Omental fat pad (tissue), 4 donors: ENCODE results near the gene LITAF. TPM values are rescaled to one million over a fixed set of nuclear protein-coding genes. Genes with fewer than 3 reads are reported as not detected.

Experiments used
- ATAC-seq: fragments of 150-250 bp; one replicate; pipeline ENCODE4 v1.9.1; 2016; ENCODE audit warnings: mild to moderate bottlenecking, moderate library complexity; ENCODE audit not compliant: low FRiP score
- DNase-seq: peaks from one replicate; pipeline ENCODE4 v3.0.0-alpha.2; 2019; ENCODE audit warnings: low spot score
- total RNA-seq, 4 donors: library from RNA; depleted of rRNA; stranded (reverse); fragments of >200 nt; gene quantifications; one replicate each; pipeline ENCODE4 v1.1.0, GENCODE V29; 2016
- TF ChIP-seq, protein P1 (sequence below), 3 donors: fragments of 450-650 bp; IDR thresholded peaks; one replicate each; pipeline ENCODE4 v1.5.1; 2016 to 2017; ENCODE audit warnings: antibody characterized with exemption in 3 of 3, mild to moderate bottlenecking in 3 of 3, moderate library complexity in 2 of 3

Gene LITAF
- total RNA-seq, 4 donors from 2014 or later, result 69.8 to 196 (median 103) TPM

DNA sequence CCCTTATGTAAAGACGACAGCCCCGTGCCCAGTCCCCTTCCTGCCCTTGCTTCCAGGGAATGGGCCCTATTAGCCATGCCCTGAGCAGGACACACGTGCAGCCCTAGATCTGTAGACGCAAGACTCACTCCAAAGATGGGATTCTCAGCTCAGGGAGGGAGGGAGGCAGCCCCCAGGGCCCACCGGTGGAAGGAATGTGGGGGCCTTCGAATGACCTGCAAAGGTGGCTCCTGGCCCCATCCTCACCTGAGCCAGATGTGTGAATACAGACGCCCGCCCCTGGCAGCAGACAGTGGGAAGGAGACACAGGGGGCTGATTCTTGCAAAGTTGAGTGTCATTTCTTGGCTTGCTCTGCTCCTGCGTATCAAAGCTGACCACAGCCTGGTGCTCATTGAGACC, 47.8 kb downstream of the LITAF start:
- ATAC-seq, result no peak
- no peak for DNase-seq
- TF ChIP-seq, protein P1, sequence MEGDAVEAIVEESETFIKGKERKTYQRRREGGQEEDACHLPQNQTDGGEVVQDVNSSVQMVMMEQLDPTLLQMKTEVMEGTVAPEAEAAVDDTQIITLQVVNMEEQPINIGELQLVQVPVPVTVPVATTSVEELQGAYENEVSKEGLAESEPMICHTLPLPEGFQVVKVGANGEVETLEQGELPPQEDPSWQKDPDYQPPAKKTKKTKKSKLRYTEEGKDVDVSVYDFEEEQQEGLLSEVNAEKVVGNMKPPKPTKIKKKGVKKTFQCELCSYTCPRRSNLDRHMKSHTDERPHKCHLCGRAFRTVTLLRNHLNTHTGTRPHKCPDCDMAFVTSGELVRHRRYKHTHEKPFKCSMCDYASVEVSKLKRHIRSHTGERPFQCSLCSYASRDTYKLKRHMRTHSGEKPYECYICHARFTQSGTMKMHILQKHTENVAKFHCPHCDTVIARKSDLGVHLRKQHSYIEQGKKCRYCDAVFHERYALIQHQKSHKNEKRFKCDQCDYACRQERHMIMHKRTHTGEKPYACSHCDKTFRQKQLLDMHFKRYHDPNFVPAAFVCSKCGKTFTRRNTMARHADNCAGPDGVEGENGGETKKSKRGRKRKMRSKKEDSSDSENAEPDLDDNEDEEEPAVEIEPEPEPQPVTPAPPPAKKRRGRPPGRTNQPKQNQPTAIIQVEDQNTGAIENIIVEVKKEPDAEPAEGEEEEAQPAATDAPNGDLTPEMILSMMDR (IDR thresholded peaks at IDR 0.05), result no peak

DNA sequence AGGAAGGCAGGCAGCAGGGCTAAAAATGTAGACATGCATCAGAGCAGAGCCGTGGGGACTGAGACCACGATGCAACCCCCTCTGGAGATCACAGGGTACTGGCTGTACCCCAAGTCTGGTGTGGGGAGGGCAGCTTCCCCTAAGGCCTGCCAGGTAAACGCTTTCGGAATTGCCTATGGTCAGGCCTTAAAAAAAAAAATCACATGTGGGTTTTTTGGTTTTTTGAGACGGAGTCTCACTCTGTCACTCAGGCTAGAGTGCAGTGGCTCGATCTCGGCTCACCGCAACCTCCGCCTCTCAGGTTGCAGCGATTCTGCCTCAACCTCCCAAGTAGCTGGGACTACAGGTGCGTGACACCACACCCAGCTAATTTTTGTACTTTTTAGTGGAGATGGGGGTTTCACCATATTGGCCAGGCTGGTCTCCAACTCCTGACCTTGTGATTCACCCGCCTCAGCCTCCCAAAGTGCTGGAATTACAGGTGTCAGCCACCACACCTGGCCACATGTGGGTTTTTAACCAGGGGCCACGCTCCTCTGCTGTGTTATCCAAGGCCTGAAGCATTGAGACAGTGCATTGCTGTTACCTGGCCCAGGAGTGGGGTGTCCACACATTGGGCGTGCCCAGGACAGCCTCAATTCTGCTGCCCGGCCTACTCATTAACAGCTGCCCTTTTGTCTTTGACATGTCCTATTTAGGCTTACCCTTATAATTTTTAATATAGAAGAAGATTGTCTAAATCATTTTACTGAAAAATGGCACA, 50.4 kb downstream of the LITAF start:
- no peak for DNase-seq
- ATAC-seq, result no peak
- TF ChIP-seq, protein P1 (IDR thresholded peaks at IDR 0.05), result no peak

DNA sequence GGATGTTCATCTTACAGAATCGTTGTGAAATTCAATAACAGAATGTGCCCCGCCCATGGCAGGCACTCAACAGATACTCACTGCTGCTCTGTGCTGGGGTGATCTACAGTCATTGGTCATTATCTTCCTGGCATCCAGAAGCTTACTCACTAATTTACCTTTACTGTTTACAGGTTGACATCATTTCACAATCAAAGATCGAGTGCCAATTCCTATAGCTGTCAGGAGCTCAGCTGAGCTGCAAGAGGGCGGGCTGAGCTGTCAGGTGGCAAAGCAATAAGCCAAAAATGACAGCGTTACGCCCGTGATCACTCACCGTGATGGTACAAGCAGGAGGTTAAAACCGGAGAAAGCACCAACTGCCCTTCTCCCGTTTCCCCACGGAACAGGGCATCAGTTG, 51.2 kb downstream of the LITAF start:
- ATAC-seq, result no peak
- no peak for DNase-seq

DNA sequence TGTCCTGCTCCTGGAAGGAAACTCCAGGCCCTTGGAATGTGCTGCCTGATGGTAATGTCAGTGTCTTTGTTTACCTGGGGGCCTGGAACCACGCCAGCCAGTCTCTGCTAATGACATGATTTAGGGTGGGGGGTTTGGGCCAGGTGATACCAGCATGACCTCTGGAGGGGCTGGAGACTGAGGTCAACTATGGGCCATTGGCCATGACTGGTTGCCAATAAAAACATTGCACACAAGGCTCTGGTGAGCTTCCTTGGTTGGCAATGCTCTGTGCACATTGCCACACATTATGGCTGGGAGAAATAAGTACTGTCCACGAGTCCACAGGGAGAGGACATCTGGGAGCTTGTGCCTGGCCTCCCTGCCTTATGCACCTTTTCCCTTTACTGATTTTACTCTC, 52.5 kb downstream of the LITAF start:
- DNase-seq, result no peak
- ATAC-seq, result no peak

More for the DNA sequence above, 51.2 kb downstream of the LITAF start:
- TF ChIP-seq, protein P1 (IDR thresholded peaks at IDR 0.05), result no peak

DNA sequence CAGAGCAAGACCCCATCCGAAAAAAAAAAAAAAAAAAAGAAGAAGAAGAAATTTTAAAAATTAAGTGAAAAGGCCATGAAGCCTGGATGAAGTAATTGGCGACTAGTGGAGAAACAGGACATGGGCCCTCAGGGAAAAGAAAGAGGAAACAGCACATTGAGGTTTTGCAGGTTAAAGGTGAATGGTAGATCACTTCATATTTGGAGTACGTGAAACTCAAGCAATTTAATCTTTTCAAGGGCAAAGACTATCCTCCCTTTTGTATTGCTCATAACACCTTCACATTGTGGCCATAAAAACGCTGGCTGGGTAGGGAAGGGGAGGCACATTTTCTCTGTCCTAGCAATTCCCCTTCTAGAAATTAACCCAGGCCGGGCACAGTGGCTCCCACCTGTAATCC, 53.1 kb downstream of the LITAF start:
- no peak for DNase-seq

More for the DNA sequence above, 52.5 kb downstream of the LITAF start:
- TF ChIP-seq, protein P1 (IDR thresholded peaks at IDR 0.05), result no peak

DNA sequence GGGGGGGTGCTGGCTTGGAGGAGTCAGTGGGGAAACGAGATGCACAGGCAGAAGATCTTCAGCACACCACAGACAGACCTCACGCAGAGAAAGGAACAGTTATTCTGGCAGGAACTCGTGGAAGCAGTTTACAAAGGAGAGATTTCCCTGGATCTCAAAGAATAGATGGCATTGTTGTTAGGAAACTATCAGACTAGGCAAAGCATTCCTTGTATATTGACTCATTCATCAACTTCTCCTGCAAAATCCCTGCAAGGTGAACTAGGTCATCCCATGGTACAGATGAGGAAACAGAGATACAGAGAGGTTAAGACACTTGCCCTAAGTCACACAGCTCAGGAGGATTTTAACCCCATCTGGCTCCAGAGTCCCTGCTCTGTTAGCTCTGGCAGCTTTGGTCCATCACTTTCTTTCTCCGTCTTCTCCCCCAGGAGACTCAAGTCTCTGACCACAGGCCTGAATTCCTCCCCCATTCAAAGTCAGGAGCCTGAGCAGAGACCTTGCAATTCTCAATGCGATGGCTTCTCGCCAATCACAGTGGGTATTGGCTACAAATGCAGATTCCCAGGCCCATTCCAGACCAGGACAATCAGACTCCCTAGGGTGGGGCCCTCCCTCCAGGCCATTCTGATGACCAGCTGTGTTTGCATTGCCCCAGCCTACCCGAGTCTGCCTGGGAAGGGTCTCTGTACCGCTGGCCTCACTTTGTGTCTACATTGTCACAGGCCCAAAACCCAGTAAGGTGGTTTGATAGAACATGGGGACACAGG, 56.4 kb downstream of the LITAF start:
- DNase-seq (no peak), ATAC-seq (no peak)
- TF ChIP-seq, protein P1 (IDR thresholded peaks at IDR 0.05), result no peak

More for the DNA sequence above, 53.1 kb downstream of the LITAF start:
- ATAC-seq, result no peak
- TF ChIP-seq, protein P1 (IDR thresholded peaks at IDR 0.05), result no peak
